HepG2 (cell line): ENCODE data around the gene ZNG1A. TPM values are rescaled to one million over a fixed set of nuclear protein-coding genes. Genes with fewer than 3 reads are reported as not detected.

Experiments used
- ATAC-seq: fragments of 200-7000 bp; cut with Tn5 transposase; 3 replicates; pipeline ENCODE4 v1.9.1; 2020; ENCODE audit warnings: mild to moderate bottlenecking, moderate library complexity
- BruUV-seq: library from RNA; stranded (reverse); fragments of 400-500 nt; replicated peaks from 2 replicates; lab custom pipeline; 2021; lab: Mats Ljungman, UMichigan
- CTCF ChIA-PET: fragments of 300-600 bp; formaldehyde crosslinking; extraction: SDS; loops from one replicate; lab custom pipeline; 2021; ENCODE audit warnings: low total read pairs, inconsistent platforms, low intra/inter-chr PET ratio; lab: Yijun Ruan, JAX
- POLR2A ChIA-PET: fragments of 350-600 bp; sonication (Branson Sonifier 250); formaldehyde crosslinking; loops from one replicate; lab custom pipeline; 2020; ENCODE audit warnings: antibody characterized with exemption, inconsistent platforms; lab: Yijun Ruan, JAX
- DNase-seq: peaks from one replicate; pipeline ENCODE4 v3.0.0-alpha.2; 2015; ENCODE audit warnings: low spot score
- FAIRE-seq: peaks from 3 replicates; lab custom pipeline; 2011; peaks lifted over from hg19 to GRCh38; lab: Jason Lieb, UNC
- H2AFZ ChIP-seq: one replicate; pipeline ENCODE4 v1.6.1; 2011; ENCODE audit warnings: low read length, inconsistent platforms
- H3K27ac ChIP-seq: fragments of 300-600 bp; 3 replicates; pipeline ENCODE4 v1.8.0; 2011; ENCODE audit warnings: mixed run types, mild to moderate bottlenecking, mixed read lengths, low read length, inconsistent platforms; ENCODE audit not compliant: insufficient read depth; ENCODE audit errors: extremely low read length
- H3K27me3 ChIP-seq, 2 experiments: fragments of 200-600 bp in 1 of 2; 2 replicates in 1 of 2; 3 replicates in 1 of 2; pipeline versions ENCODE4 v1.6.0 to v1.8.0; 2011; ENCODE audit warnings: low read length in 2 of 2, mild to moderate bottlenecking in 2 of 2, moderate library complexity in 2 of 2, inconsistent platforms in 1 of 2; ENCODE audit not compliant: insufficient read depth in 2 of 2, control insufficient read depth in 1 of 2
- H3K36me3 ChIP-seq, 2 experiments: fragments of 200-600 bp in 1 of 2; replicated peaks in 1 of 2; 2 replicates in 1 of 2; 3 replicates in 1 of 2; pipeline versions ENCODE4 v1.5.1 to v1.8.0; 2011; ENCODE audit warnings: low read length in 2 of 2, inconsistent platforms in 1 of 2; ENCODE audit not compliant: insufficient read depth in 2 of 2, control insufficient read depth in 1 of 2
- H3K4me1 ChIP-seq: 2 replicates; pipeline ENCODE4 v1.5.1; 2012; ENCODE audit warnings: low read length, inconsistent platforms; ENCODE audit not compliant: insufficient read depth
- H3K4me2 ChIP-seq: 2 replicates; pipeline ENCODE4 v1.6.0; 2011; ENCODE audit warnings: low read depth, low read length, inconsistent platforms
- H3K4me3 ChIP-seq, 3 experiments: fragments of 200-600 bp in 1 of 3; sonication (generic), shearing (Covaris generic) in 1 of 3; replicated peaks in 1 of 3; 2 replicates each; pipeline ENCODE4 v1.5.1; 2011 to 2016; ENCODE audit warnings: low read length in 3 of 3, inconsistent platforms in 2 of 3, low read depth in 2 of 3, mild to moderate bottlenecking in 2 of 3, control low read depth in 1 of 3, mixed read lengths in 1 of 3; ENCODE audit not compliant: insufficient read depth in 1 of 3
- H3K79me2 ChIP-seq: one replicate; pipeline ENCODE4 v1.6.1; 2011; ENCODE audit warnings: low read length, inconsistent platforms; ENCODE audit not compliant: insufficient read depth
- H3K9ac ChIP-seq: 2 replicates; pipeline ENCODE4 v1.6.0; 2011; ENCODE audit warnings: mild to moderate bottlenecking, low read depth, low read length, inconsistent platforms; ENCODE audit not compliant: insufficient read depth
- H3K9me3 ChIP-seq: 2 replicates; pipeline ENCODE4 v1.5.1; 2012; ENCODE audit warnings: mild to moderate bottlenecking, low read length
- H4K20me1 ChIP-seq: 2 replicates; pipeline ENCODE4 v1.6.0; 2011; ENCODE audit warnings: inconsistent platforms, mild to moderate bottlenecking, low read length, moderate library complexity; ENCODE audit not compliant: insufficient read depth
- AKAP8 ChIP-seq: sonication (generic); formaldehyde crosslinking; IDR thresholded peaks from 2 replicates; pipeline ENCODE4 v1.5.1; 2020; ENCODE audit warnings: mild to moderate bottlenecking, missing genetic modification reagents
- ARID2 ChIP-seq: sonication (generic); formaldehyde crosslinking; IDR thresholded peaks from 2 replicates; pipeline ENCODE4 v1.8.1; 2022; ENCODE audit warnings: mild to moderate bottlenecking, missing genetic modification reagents, borderline replicate concordance
- CREB1 ChIP-seq, 2 experiments: fragments of 450-650 bp in 1 of 2; IDR thresholded peaks; 2 replicates each; pipeline ENCODE4 v1.6.1; 2016 to 2017; ENCODE audit warnings: control low read depth in 1 of 2, mild to moderate bottlenecking in 1 of 2, missing compliant biosample characterization in 1 of 2, missing genetic modification characterization in 1 of 2
- HNF1B ChIP-seq: sonication (generic); formaldehyde crosslinking; IDR thresholded peaks from 2 replicates; pipeline ENCODE4 v1.5.1; 2020; ENCODE audit warnings: mild to moderate bottlenecking, moderate library complexity, missing genetic modification reagents
- KDM2A ChIP-seq: sonication (generic); formaldehyde crosslinking; IDR thresholded peaks from 2 replicates; pipeline ENCODE4 v1.4.0; 2020; ENCODE audit warnings: low read depth, missing genetic modification reagents, borderline replicate concordance
- NCOR1 ChIP-seq: fragments of 200-600 bp; sonication (generic); IDR thresholded peaks from 2 replicates; pipeline ENCODE4 v1.7.0; 2017; ENCODE audit warnings: antibody characterized with exemption, low read length, borderline replicate concordance
- SUZ12 ChIP-seq: fragments of 150-350 bp; IDR thresholded peaks from 2 replicates; pipeline ENCODE4 v1.6.1; 2014; ENCODE audit warnings: low read depth, low read length
- TBX3 ChIP-seq: fragments of 450-650 bp; IDR thresholded peaks from 2 replicates; pipeline ENCODE4 v1.6.1; 2017; ENCODE audit warnings: antibody characterized with exemption, mild to moderate bottlenecking, inconsistent platforms, borderline replicate concordance
- ZNF33A ChIP-seq: sonication (generic); formaldehyde crosslinking; IDR thresholded peaks from 2 replicates; pipeline ENCODE4 v1.5.1; 2020; ENCODE audit warnings: missing genetic modification reagents, mild to moderate bottlenecking, moderate library complexity, borderline replicate concordance
- ZNF451 ChIP-seq: sonication (generic); formaldehyde crosslinking; IDR thresholded peaks from 2 replicates; pipeline ENCODE4 v1.5.0; 2020; ENCODE audit warnings: mild to moderate bottlenecking, missing genetic modification reagents
- ZNF512 ChIP-seq: sonication (generic); formaldehyde crosslinking; IDR thresholded peaks from 2 replicates; pipeline ENCODE4 v1.4.0; 2020; ENCODE audit warnings: mild to moderate bottlenecking, missing genetic modification reagents
- ZNF660 ChIP-seq: sonication (generic); formaldehyde crosslinking; IDR thresholded peaks from 2 replicates; pipeline ENCODE4 v1.5.1; 2020; ENCODE audit warnings: mild to moderate bottlenecking, low read depth, missing genetic modification reagents, borderline replicate concordance
- WGBS: methylation state at CpG from one replicate; pipeline ENCODE4 v1.1.6; 2017; ENCODE audit warnings: low lambda C conversion rate; 5-methylcytosine and 5-hydroxymethylcytosine counted together
- in situ Hi-C: cut with HindIII; loops from 2 replicates; pipeline ENCODE4 v1.10.0; 2017; ENCODE audit warnings: low pct_unique_long_range_greater_than_20kb; ENCODE audit not compliant: extremely low pct_ligation_motif_present
- intact Hi-C: fragments of 100-400 bp; cut with micrococcal nuclease; formaldehyde crosslinking; loops from one replicate; pipeline ENCODE4 v1.10.0; 2022; ENCODE audit not compliant: unreplicated experiment
- polyA plus RNA-seq, 8 experiments: library from polyadenylated mRNA; depleted of rRNA in 3 of 8; stranded (reverse) in 7 of 8; unstranded in 1 of 8; fragments of >200 nt; fragmentation: Illumina TruSeq in 4 of 8; extraction: Trizol in 4 of 8; gene quantifications; 2 replicates each; pipeline versions ENCODE4 v1.2.1 to v1.2.3, GENCODE V29; 2011 to 2016; ENCODE audit warnings: low read depth in 4 of 8, missing spikeins in 1 of 8, mixed read lengths in 1 of 8; ENCODE audit not compliant: insufficient read depth in 1 of 8
- total RNA-seq, 5 experiments: library from RNA; depleted of rRNA; stranded (reverse); fragments of >200 nt; fragmentation: Illumina TruSeq; extraction: Trizol; gene quantifications; 2 replicates each; pipeline ENCODE4 v1.2.3, GENCODE V29; 2016; ENCODE audit warnings: low read depth in 1 of 5

The ZNG1A gene
- total and polyA plus RNA-seq, 2 of the 13 experiments (the other 11 are each of a cell fraction or from before 2014, with no cell fraction given): 28.6 to 90.6 TPM

- TF ChIP-seq ARID2 (no peak), ZNF451 (CRISPR knock-in tag) (no peak), TBX3 (no peak), KDM2A (CRISPR knock-in tag) (no peak), ZNF33A (CRISPR knock-in tag) (no peak), CREB1 (IDR thresholded peaks at IDR 0.05) (no peak), CREB1 (CRISPR knock-in tag; IDR thresholded peaks at IDR 0.05) (no peak)
- TF ChIP-seq, all 625 proteins: peak for 0
Observed at GRCh38 chr9:211036-211435, 32.2 kb upstream of the ZNG1A start (continued).

GRCh38 chr9:209143-209758 lies 30.4 kb upstream of the ZNG1A start:
- no peaks in the 10 kb centered on the region for H4K20me1 ChIP-seq
- no peaks in the 10 kb centered on the region for H3K79me2 ChIP-seq
- intact Hi-C loops (no loop called here), in situ Hi-C loops (no loop called here)
- DNase-seq (no peak), ATAC-seq (no peak), FAIRE-seq (no peak)
- 64% methylated on average over 14 of the region's 14 CpGs for WGBS
- no peak overlapping the region for H2AFZ ChIP-seq
- H3K27ac ChIP-seq: no peak overlapping the region
- no peaks in the 10 kb centered on the region for H3K9me3 ChIP-seq
- H3K36me3 ChIP-seq: no peaks in the 10 kb centered on the region
- H3K9ac ChIP-seq: no peak overlapping the region
- no peaks in the 10 kb centered on the region for H3K4me1 ChIP-seq
- H3K4me3 ChIP-seq: no peak overlapping the region
- ChIA-PET POLR2A (no interaction called here), CTCF (no interaction called here)
- no peak for TF ChIP-seq SUZ12
- TF ChIP-seq AKAP8 (CRISPR knock-in tag): no peak
- no peak for TF ChIP-seq HNF1B
- TF ChIP-seq ZNF512 (CRISPR knock-in tag): no peak
- TF ChIP-seq NCOR1: no peak
- no peak for TF ChIP-seq ZNF660 (CRISPR knock-in tag)
- no TSS peak for BruUV-seq
- H3K27me3 ChIP-seq: peaks cover 0 to 4% of the 10 kb centered on the region in 2 experiments; a peak in 2 of 5 replicates
- no peak overlapping the region for H3K4me2 ChIP-seq
